ENCODE data around the gene CBFA2T3.

- TF ChIP-seq CTCF (IDR thresholded peaks at IDR 0.05) (no peak), POLR2A (IDR thresholded peaks at IDR 0.05) (no peak)
Observed at GRCh38 chr16:88865742-88866141, 111.3 kb downstream of the CBFA2T3 start.
